ENCODE data around the gene DUOX2. TPM values are rescaled to one million over a fixed set of nuclear protein-coding genes. Genes with fewer than 3 reads are reported as not detected.

DUOX2 gene
- under 1 TPM; 0.11 to 0.13 TPM for total RNA-seq
- 0.11 TPM for polyA plus RNA-seq (2013, experiment 1 of 2)
- 0.08 TPM for polyA plus RNA-seq (2013, experiment 2 of 2)
- long read RNA-seq, experiment 1: 0 reads
- long read RNA-seq, experiment 2: 0 reads
- long read RNA-seq, experiment 3: 0 reads
- long read RNA-seq, experiment 4: 0 reads

GRCh38 chr15:45114076-45114750 lies at the start of gene DUOX2, which contains the start of gene DUOXA2:
Gene DUOX2 (minus strand): TSS chr15:45114172. CDS start chr15:45113411, 761 bp downstream.
Gene DUOXA2 (plus strand): TSS chr15:45114326. CDS start chr15:45114606, 280 bp downstream.
- peaks cover 7% of the 10 kb centered on the region for H3K9me3 Mint-ChIP-seq
- Histone ChIP-seq H3K27me3 (ENCODE audit: control insufficient read depth, insufficient read depth, low read length, poor library complexity, severe bottlenecking) (peaks cover 89% of the 10 kb centered on the region), H3K9ac (ENCODE audit: extremely low read depth, low read length, poor library complexity, severe bottlenecking) (no peak within 1 kb of the TSS), H3K4me3 (ENCODE audit: low read length) (peak within 1 kb of the TSS; percentile 67), H3K36me3 (ENCODE audit: control insufficient read depth, insufficient read depth, low read length) (no peaks in the 10 kb centered on the region), H3K4me1 (ENCODE audit: control insufficient read depth, insufficient read depth, low read length) (no peaks in the 10 kb centered on the region), H3K27ac (ENCODE audit: low read depth, low read length) (no peak within 1 kb of the TSS), H3K9me3 (ENCODE audit: control insufficient read depth, low read length) (no peaks in the 10 kb centered on the region)
- peak within 1 kb of the TSS; percentile 51 for H3K4me3 Mint-ChIP-seq
- H3K36me3 Mint-ChIP-seq (ENCODE audit: low read depth): no peaks in the 10 kb centered on the region
- TF ChIP-seq CTCF (conservative IDR thresholded peaks at IDR 0.05): no peak
- no peak within 1 kb of the TSS for H3K27ac Mint-ChIP-seq
- H3K27me3 Mint-ChIP-seq (ENCODE audit: insufficient read depth): peaks cover 94% of the 10 kb centered on the region
- DNase-seq: peak; percentile 53
- peaks cover 16% of the 10 kb centered on the region for H3K4me1 Mint-ChIP-seq
- WGBS, 2 experiments (ENCODE audit: insufficient coverage in 1 of 2, insufficient read length in 1 of 2): 10 to 15% methylated on average over 32 to 42 of the region's 42 CpGs

- no peak overlapping the region for H3K27ac ChIP-seq (ENCODE audit: low read depth, low read length)
- no peak overlapping the region for H3K4me3 Mint-ChIP-seq
Measured at GRCh38 chr15:45163508-45163856, 49.5 kb upstream of the DUOX2 start.

More at GRCh38 chr15:45163508-45163856, 49.5 kb upstream of the DUOX2 start:
- Histone ChIP-seq H3K9me3 (ENCODE audit: control insufficient read depth, low read length) (no peaks in the 10 kb centered on the region), H3K27me3 (ENCODE audit: control insufficient read depth, insufficient read depth, low read length, poor library complexity, severe bottlenecking) (no peaks in the 10 kb centered on the region), H3K36me3 (ENCODE audit: control insufficient read depth, insufficient read depth, low read length) (no peaks in the 10 kb centered on the region), H3K4me3 (ENCODE audit: low read length) (no peak overlapping the region), H3K9ac (ENCODE audit: extremely low read depth, low read length, poor library complexity, severe bottlenecking) (no peak overlapping the region), H3K4me1 (ENCODE audit: control insufficient read depth, insufficient read depth, low read length) (no peaks in the 10 kb centered on the region)
- no peaks in the 10 kb centered on the region for H3K9me3 Mint-ChIP-seq
- H3K27ac Mint-ChIP-seq: peak overlapping the region; percentile 19
- peaks cover 2% of the 10 kb centered on the region for H3K4me1 Mint-ChIP-seq
- H3K36me3 Mint-ChIP-seq (ENCODE audit: low read depth): no peaks in the 10 kb centered on the region
- WGBS, 2 experiments (ENCODE audit: insufficient coverage in 1 of 2, insufficient read length in 1 of 2): 88 to 91% methylated on average over 9 of the region's 9 CpGs
- peaks cover 1% of the 10 kb centered on the region for H3K27me3 Mint-ChIP-seq (ENCODE audit: insufficient read depth)
- TF ChIP-seq CTCF (conservative IDR thresholded peaks at IDR 0.05): no peak
- DNase-seq: no peak
